HG02943 (cell line): Measurements from ENCODE around the gene COL11A1.
"Not testable (repeated sequence)": the region's sequence is repeated elsewhere in the genome, so short reads cannot be mapped to it uniquely, and the experiment has no call there.

ENCODE experiments used
- ATAC-seq: cut with Tn5 transposase; IDR thresholded peaks from one replicate; pipeline ENCODE4 v1.9.1; 2021; ENCODE audit warnings: mild to moderate bottlenecking, low read depth, moderate library complexity; ENCODE audit not compliant: unreplicated experiment

Gene COL11A1

DNA sequence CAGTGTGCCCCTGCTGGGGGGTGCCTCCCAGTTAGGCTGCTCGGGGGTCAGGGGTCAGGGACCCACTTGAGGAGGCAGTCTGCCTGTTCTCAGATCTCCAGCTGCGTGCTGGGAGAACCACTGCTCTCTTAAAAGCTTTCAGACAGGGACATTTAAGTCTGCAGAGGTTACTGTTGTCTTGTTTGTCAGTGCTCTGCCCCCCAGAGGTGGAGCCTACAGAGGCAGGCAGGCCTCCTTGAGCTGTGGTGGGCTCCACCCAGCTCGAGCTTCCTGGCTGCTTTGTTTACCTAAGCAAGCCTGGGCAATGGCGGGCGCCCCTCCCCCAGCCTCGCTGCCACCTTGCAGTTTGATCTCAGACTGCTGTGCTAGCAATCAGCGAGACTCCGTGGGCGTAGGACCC lies 175.0 kb downstream of the COL11A1 start:
- not testable (repeated sequence) for ATAC-seq

DNA sequence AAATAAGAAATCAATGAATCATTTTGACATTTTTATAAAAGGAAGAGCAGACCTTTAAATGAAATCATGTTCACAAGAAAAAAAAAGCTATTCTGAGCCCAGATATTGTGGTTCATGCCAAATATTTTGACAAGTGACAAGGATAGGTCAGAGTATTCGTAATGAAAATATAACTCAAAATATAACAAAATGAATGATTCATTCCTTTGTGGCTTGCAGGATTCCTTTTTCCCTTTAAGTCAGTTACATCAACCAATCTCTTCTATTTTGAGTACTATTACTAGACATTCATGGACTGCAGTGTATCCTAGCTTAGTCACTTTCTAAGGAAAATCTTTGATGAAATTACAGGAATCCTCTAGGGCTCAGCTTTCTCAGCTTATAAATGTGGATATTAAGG lies 188.7 kb downstream of the COL11A1 start:
- no peak for ATAC-seq

- ATAC-seq: no peak
These were observed 206.3 kb downstream of the COL11A1 start for GRCh38 chr1:102901996-102902395.

GRCh38 chr1:102899935-102900334 lies 208.4 kb downstream of the COL11A1 start:
- no peak for ATAC-seq

DNA sequence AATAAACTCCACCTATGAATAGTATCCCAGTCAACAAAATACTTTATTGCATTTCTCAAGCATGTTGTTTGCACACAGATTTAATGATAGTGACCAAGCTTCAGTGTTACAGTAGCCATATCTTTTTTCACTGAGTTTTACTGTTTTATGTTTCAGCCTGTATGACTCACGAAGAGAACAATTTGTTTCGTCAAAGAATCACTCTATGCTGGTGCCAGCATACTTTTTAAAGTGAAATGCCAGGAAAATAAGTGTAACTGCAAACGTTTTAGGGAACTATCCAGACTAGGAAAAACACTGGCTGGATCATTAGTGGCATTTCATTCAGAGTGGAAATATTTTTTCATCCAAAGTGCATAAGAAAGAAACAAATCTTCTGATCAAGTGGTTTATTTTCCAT lies 210.8 kb downstream of the COL11A1 start:
- no peak for ATAC-seq

- no peak for ATAC-seq
These were observed 211.6 kb downstream of the COL11A1 start for GRCh38 chr1:102896771-102897170.

DNA sequence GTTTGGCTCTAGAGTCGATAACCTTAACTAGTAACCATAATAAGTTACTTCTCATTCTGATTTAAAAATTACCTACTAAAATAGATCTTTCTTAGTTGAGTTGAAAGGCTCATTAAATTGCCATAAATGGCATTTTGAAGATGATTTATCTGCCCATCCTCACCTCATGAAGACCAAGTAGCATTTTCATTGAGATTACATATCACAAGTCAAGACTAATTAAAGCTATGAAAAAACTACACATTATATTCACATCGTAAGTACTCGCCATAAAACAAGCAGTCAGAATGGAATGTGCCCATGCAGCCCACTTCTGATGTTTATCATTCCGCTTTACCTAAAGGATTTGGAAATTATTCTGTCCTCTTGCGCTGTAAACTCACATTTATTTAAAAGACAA lies 212.0 kb downstream of the COL11A1 start:
- ATAC-seq: no peak

- ATAC-seq: no peak
These were observed 216.3 kb downstream of the COL11A1 start for GRCh38 chr1:102891868-102892625.

DNA sequence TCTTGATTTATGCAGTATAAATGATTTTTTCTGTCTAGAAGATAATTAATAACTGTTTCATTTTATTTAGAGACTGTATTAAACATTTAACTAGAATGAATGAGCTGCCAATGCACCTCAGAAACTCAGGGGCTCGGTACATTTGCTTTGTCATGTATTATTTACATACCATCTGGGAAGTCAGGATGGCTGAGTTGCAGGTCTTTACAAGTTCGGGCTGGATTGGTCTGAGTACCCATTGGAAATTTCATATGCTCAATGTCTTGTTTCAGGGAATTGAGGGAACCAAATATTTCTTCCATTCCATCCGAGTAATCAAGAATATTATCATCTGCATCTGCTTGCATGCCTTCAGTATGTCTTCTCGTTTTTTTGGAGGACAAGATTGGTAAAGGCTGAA lies 221.7 kb downstream of the COL11A1 start:
- no peak for ATAC-seq

GRCh38 chr1:102884238-102884637 lies 224.1 kb downstream of the COL11A1 start:
- no peak for ATAC-seq

- no peak for ATAC-seq
These were observed 228.8 kb downstream of the COL11A1 start for GRCh38 chr1:102879439-102879993.

DNA sequence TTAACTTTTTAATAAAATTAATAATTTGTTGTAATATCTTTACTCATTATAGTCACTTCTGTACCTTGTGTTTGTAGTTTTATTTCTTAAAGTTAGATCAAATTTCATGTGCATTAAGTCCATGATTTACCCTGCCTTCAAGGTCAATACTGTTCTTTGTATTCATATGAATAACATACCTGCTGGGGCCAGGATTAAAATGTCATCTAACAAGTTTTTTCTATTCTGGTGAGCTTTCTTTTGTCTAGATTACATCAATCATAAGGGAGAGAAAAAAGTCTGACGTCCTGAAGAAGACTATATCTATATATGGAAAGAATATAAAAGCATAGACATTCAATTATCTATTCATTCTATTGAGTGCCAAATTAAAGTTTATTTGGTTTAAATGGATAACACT lies 232.6 kb downstream of the COL11A1 start:
- no peak for ATAC-seq

DNA sequence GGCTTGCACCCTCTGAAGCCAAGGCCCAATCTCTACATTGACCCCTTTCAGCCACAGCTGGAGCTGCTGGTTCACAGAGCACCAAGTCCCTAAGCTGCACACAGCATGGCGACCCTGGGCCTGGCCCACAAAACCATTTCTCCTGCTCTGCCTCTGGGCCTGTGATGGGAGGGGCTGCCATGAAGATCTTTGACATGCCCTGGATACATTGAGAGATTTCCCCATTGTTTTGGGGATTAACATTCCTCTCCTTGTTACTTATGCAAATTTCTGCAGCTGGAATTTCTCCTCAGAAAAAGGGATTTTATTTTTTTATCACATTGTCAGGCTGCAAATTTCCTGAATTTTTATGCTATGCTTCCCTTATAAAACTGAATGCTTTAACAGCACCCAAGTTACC lies 235.8 kb downstream of the COL11A1 start:
- ATAC-seq: no peak

DNA sequence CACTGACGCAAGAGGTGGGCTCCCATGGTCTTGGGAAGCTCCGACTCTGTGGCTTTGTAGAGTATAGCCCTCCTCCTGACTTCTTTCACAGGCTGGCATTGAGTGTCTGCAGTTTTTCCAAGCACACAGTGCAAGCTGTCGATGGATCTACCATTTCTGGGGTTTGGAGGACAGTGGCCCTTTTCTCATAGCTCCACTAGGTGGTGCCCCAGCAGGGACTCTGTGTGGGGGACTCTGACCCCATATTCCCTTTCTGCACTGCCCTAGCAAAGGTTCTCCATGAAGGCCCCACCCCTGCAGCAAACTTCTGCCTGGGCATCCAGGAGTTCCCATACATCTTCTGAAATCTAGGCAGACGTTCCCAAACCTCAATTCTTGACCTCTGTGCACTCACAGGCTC lies 236.2 kb downstream of the COL11A1 start:
- ATAC-seq: no peak

DNA sequence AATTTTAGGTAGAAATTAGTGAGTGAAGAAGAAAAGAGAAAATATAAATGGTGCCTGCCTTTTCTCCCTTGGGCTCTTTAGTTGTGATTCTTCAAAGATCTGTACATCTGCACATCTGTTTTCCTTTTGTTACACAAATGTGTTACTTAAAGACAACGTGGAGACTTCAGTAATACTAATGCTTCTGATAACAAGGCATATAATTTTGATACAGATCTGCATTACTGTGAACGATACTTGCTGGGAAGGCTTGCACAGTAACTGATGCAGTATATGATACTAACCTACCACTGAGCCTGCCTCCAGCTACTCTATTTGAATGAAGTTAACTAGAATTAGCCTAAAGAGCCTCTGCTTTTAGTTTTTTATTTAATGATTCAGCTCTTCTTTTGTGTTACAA lies 244.6 kb downstream of the COL11A1 start:
- no peak for ATAC-seq

DNA sequence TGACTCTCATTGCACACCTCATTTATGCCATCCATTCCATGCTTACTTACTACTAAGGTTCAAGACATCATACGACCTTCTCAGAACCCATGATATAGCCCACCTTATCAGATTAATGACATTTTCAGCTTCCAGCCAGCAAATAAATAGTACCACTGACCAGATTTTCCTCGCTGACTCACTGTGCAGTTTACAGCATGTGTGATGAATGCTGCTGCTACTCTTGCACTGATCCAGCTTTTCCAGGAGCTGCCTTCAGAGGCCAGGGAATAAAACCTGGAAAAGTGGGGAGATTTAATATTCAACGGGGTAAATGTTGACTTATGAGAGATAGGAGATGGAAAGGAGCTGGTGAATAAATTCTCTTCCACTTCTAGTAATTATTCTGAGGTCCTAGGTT lies 247.1 kb downstream of the COL11A1 start:
- ATAC-seq: no peak

DNA sequence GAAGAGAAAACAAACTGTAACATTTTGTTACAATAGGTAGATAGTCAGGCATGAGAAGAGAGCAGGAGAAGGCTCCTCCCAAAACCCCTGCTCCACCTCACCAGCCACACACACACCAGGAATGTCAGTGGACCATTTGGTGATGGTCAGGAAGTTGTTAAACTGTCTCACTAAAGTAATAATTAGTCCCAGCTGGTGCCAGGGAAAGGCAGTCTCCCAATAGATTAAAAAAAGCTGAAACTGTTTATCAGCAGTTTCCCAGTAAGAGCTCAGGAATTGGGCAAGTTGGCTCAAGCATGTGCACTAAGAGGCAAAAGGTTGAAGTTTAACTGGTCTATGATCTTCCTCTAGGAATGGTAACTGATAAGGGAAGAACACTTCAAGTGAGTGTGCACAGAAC lies 249.6 kb downstream of the COL11A1 start:
- ATAC-seq: no peak

DNA sequence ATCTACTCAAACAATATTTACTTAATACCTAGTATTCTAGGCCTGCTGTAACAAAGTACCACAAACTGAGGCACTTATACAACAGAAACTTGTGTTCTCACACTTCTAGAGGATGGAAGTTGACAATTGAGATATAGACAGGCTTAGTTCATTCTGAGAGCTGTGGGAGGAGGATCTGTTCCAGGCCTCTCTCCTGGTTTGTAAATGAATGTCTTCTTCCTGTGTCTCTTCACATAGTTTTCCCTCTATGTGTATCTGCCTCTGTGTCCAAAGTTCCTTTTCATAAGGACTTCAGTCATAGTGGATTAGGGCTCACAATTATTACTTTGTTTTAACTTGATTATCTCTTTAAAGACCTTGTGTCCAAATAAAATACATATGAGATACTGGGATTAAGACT lies 251.1 kb downstream of the COL11A1 start:
- ATAC-seq: no peak

- ATAC-seq: no peak
These were observed 254.6 kb downstream of the COL11A1 start for GRCh38 chr1:102853701-102854187.

DNA sequence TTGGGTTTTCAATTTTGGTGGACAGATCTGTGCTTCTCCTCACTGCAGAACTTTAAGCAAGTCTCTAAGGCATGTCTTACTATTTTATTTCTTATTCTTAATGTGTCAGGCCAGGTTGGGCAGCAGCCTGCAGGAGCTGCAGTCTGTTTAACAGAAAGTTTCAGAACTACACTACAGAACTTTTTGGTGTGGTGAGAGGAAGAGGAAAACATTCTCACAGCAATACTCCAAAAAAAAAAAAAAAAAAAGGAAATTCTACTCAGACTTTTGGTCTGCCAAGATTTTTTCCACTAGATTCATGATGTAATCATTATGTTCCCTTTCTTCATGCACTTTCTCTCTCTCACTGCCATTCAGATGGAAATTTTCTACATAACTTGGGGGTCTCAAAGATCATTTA lies 255.2 kb downstream of the COL11A1 start:
- no peak for ATAC-seq

DNA sequence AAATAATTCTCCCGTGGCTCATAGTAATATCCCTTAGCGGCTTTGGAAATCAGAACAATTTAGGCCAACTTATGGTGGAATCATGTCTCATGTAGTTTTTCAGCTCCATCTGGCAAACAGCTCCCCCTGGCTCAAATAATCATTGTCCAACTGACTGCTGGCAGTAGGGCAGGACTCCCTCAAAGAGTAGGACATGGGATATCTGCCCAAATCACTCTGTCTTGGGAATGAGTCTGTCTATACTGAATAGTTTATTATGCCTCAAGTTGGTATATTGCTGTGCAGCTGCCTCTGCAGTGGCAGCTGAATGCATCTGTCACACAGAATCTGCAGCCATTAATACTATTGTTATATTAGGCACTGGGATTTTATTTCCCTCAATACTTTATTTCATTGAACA lies 255.7 kb downstream of the COL11A1 start:
- ATAC-seq: no peak

DNA sequence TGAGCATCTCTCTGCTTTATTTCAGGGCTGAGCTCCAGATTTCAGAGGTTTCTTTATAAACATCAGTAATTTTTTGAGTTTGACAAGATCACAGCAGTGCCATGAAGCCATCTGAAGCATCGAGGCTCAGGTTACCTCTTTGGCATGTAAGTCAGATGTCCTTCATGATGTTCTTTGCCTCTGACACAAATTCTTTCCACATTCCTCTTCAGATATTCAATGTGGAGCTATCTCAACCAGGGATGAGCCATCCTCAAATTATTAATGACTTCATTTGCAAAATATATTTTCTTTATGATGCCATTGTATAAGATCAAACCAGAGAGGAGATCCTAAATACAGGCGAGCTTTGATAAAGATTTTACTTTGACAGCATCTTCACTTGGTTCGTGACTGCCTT lies 256.7 kb downstream of the COL11A1 start:
- ATAC-seq: no peak
